IPS-18c (cell line): ENCODE measurements around the gene DCST2.
"Not testable (repeated sequence)": the region's sequence is repeated elsewhere in the genome, so short reads cannot be mapped to it uniquely, and the experiment has no call there.

Experiments used
- H3K4me3 ChIP-seq: 2 replicates; pipeline ENCODE4 v1.7.0; 2013; ENCODE audit warnings: low read depth, mild to moderate bottlenecking, low read length, moderate library complexity; ENCODE audit not compliant: insufficient read depth
- H3K9me3 ChIP-seq: one replicate; pipeline ENCODE4 v1.6.1; 2013; ENCODE audit warnings: mild to moderate bottlenecking, low read length, moderate library complexity; ENCODE audit not compliant: control insufficient read depth, insufficient read depth

Gene DCST2

GRCh38 chr1:154982897-154983648 lies 50.5 kb downstream of the DCST2 start, which contains the start of gene FLAD1:
FLAD1 (plus strand) TSS chr1:154983344; CDS start chr1:154983695, 351 bp downstream.
- Histone ChIP-seq H3K4me3 (peak within 1 kb of the TSS; percentile 71), H3K9me3 (no peaks in the 10 kb centered on the region)

DNA sequence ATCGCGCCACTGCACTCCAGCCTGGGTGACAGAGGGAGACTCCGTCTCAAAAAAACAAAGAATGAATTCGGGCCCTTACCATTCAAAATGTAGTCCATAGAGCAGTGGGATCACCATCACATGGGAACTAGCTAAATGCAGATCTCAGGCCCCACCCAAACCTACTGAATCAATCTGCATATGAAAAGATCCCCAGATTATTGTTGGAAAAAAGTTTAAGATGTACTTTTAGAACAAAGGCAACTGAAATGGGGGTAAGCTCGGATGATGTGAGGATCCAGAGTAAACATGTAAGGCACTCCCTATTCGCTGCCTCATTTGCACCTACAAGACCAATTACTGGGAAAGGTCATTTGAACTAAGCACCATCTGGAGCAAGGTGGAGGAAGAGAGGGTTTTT lies 51.2 kb downstream of the DCST2 start:
- peak overlapping the region; percentile 34 for H3K4me3 ChIP-seq
- H3K9me3 ChIP-seq: no peaks in the 10 kb centered on the region

GRCh38 chr1:154978360-154978759 lies 55.2 kb downstream of the DCST2 start:
- no peaks in the 10 kb centered on the region for H3K9me3 ChIP-seq
- no peak overlapping the region for H3K4me3 ChIP-seq

DNA sequence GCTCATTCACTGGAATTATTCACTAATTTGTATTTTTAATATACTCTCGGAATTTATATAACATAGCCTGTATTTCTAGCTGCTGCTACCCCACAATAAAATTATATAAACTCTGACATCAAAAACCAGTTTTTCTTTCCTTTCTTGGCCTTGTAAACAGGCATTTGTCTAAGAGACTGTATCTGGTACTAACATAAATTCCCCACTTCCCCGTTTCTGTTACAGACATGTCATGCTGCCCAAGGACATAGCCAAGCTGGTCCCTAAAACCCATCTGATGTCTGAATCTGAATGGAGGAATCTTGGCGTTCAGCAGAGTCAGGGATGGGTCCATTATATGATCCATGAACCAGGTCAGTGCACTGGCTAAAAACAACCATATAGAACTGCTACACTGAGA lies 55.8 kb downstream of the DCST2 start:
- not testable (repeated sequence) for H3K9me3 ChIP-seq, H3K4me3 ChIP-seq

GRCh38 chr1:154975409-154976059 lies 58.0 kb downstream of the DCST2 start:
- H3K9me3 ChIP-seq: no peaks in the 10 kb centered on the region
- peak overlapping the region; percentile 66 for H3K4me3 ChIP-seq

DNA sequence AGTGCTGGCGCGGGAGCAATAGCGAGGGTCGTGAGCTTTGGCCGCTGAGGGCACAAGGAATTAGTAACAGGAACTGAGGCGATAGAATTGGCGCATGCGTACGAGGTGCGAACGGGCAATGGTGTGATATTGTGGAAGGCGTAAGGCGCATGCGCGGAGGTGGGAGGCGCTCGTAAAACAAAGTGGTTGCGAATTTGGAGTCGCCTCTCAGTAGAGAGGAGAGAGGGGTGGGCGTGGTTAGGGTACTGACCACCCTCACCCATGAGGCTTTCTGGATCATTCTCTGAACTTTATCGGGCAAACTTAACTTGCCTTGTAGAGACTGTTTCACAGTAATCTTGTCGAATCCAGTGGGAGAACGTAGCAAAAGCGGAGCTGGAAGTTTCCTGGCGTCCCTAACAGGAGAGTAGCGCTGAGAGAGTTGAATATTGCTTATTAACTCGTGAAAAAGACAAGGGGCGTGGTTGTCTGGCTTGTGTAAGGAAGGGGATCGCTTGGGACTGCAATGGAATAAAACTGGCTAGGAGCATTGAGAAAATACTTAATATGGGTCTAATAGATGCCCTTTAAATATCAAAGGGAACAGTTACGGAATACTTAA lies 58.7 kb downstream of the DCST2 start:
- Histone ChIP-seq H3K9me3 (no peaks in the 10 kb centered on the region), H3K4me3 (peak overlapping the region; percentile 66)

- Histone ChIP-seq H3K4me3 (peak within 1 kb of the TSS; percentile 66), H3K9me3 (no peaks in the 10 kb centered on the region)
These were observed 59.3 kb downstream of the DCST2 start, which contains the start of gene CKS1B for GRCh38 chr1:154974102-154974807. CKS1B (plus strand) TSS chr1:154974681; CDS start chr1:154974746, 65 bp downstream.

GRCh38 chr1:154973344-154974101 lies 60.1 kb downstream of the DCST2 start:
- H3K9me3 ChIP-seq: no peaks in the 10 kb centered on the region
- H3K4me3 ChIP-seq: peak overlapping the region; percentile 66

GRCh38 chr1:154972517-154973343 lies 60.9 kb downstream of the DCST2 start:
- peak overlapping the region; percentile 41 for H3K4me3 ChIP-seq

DNA sequence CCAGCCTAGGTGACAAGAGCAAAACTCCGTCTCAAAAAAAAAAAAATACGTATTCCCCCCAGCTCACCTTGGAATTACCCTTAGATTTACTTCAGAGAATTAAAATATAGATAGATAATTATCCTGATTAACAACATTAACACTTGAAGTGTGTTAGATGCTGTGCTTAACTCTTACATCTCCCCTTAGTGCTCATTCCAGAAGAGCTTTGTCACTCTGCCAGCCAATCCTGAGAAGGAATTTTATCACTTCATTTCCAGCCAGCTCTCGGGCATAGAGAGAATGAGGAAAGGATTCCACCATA lies 61.4 kb downstream of the DCST2 start:
- peak overlapping the region; percentile 15; the same call in 1 of the 2 replicates for H3K4me3 ChIP-seq
- H3K9me3 ChIP-seq: no peaks in the 10 kb centered on the region

More at GRCh38 chr1:154972517-154973343, 60.9 kb downstream of the DCST2 start:
- H3K9me3 ChIP-seq: no peaks in the 10 kb centered on the region

GRCh38 chr1:154971341-154971998 lies 62.1 kb downstream of the DCST2 start:
- no peaks in the 10 kb centered on the region for H3K9me3 ChIP-seq
- peak overlapping the region; percentile 71 for H3K4me3 ChIP-seq

GRCh38 chr1:154970631-154971340 lies 62.8 kb downstream of the DCST2 start, which contains the start of gene SHC1:
SHC1 (minus strand) TSS chr1:154970747; CDS start chr1:154970526, 221 bp downstream.
- Histone ChIP-seq H3K9me3 (no peaks in the 10 kb centered on the region), H3K4me3 (peak within 1 kb of the TSS; percentile 71)

GRCh38 chr1:154969860-154970452 lies 63.6 kb downstream of the DCST2 start:
- Histone ChIP-seq H3K9me3 (no peaks in the 10 kb centered on the region), H3K4me3 (peak overlapping the region; percentile 71)

DNA sequence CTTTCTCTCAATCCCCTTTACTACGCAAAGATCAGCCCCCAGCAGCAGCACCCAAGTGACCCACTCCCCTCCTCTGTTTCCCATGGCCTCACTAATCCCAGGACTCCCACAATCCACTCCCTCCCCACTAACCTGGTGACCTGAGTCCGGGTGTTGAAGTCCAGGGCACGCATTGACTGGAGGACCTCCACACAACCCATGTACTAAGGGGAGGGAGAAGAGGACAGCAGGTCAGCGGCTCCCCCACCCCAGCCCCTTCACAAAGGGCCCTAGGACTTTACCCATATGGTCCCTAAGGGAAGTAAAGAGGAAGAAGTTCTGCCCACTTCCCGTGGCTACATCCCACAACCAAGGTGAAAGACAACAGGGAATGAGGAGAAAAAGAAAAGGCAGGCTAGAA lies 64.3 kb downstream of the DCST2 start:
- peak overlapping the region; percentile 71 for H3K4me3 ChIP-seq
- no peaks in the 10 kb centered on the region for H3K9me3 ChIP-seq

GRCh38 chr1:154968731-154969130 lies 64.8 kb downstream of the DCST2 start:
- Histone ChIP-seq H3K9me3 (no peaks in the 10 kb centered on the region), H3K4me3 (peak overlapping the region; percentile 71)
